Endothelial cell of umbilical vein (primary cell): Measurements from ENCODE around the gene CP. TPM values are rescaled to one million over a fixed set of nuclear protein-coding genes. Genes with fewer than 3 reads are reported as not detected.

Experiments
- BruUV-seq: library from RNA; stranded (reverse); fragments of 400-500 nt; replicated peaks from 2 replicates; lab custom pipeline; 2021; lab: Mats Ljungman, UMichigan
- CTCF ChIA-PET: fragments of 300-600, 350-600 bp; sonication (Branson Sonifier 250); formaldehyde crosslinking; loops from one replicate; lab custom pipeline; 2021; ENCODE audit warnings: antibody characterized with exemption, inconsistent platforms; lab: Charles Lee
- POLR2A ChIA-PET: fragments of 300-600, 350-600 bp; sonication (Branson Sonifier 250); formaldehyde crosslinking; loops from one replicate; lab custom pipeline; 2021; ENCODE audit warnings: antibody characterized with exemption, inconsistent platforms; lab: Charles Lee
- DNase-seq: peaks from one replicate; pipeline ENCODE4 v3.0.0-alpha.2; 2011; ENCODE audit warnings: low read depth, low spot score
- FAIRE-seq: peaks from 2 replicates; lab custom pipeline; 2011; peaks lifted over from hg19 to GRCh38; lab: Jason Lieb, UNC
- H2AFZ ChIP-seq: 2 replicates; pipeline ENCODE4 v1.6.0; 2012; ENCODE audit warnings: low read depth, low read length, control low read depth, inconsistent platforms
- H3K27ac ChIP-seq: 2 replicates; pipeline ENCODE4 v1.5.1; 2011; ENCODE audit warnings: low read depth, mild to moderate bottlenecking, control low read depth, low read length, moderate library complexity; ENCODE audit not compliant: insufficient read depth
- H3K27me3 ChIP-seq, 2 experiments: 2 replicates each; pipeline versions ENCODE4 v1.6.0 to v1.6.1; 2011; ENCODE audit warnings: low read length in 2 of 2, mixed read lengths in 1 of 2; ENCODE audit not compliant: control insufficient read depth in 2 of 2, insufficient read depth in 2 of 2
- H3K36me3 ChIP-seq, 2 experiments: 2 replicates in 1 of 2; 3 replicates in 1 of 2; pipeline ENCODE4 v1.5.1; 2011; ENCODE audit warnings: low read length in 2 of 2, mild to moderate bottlenecking in 1 of 2, moderate library complexity in 1 of 2; ENCODE audit not compliant: control insufficient read depth in 2 of 2, insufficient read depth in 2 of 2; ENCODE audit errors: extremely low read depth in 1 of 2
- H3K4me1 ChIP-seq: 3 replicates; pipeline ENCODE4 v1.5.1; 2011; ENCODE audit warnings: mild to moderate bottlenecking, low read length; ENCODE audit not compliant: control insufficient read depth, insufficient read depth; ENCODE audit errors: extremely low read depth
- H3K4me2 ChIP-seq: 2 replicates; pipeline ENCODE4 v1.6.1; 2011; ENCODE audit warnings: low read length, control low read depth, mixed read lengths; ENCODE audit not compliant: insufficient read depth
- H3K4me3 ChIP-seq, 3 experiments: fragments of 200-600 bp in 1 of 3; sonication (generic), shearing (Covaris generic) in 1 of 3; replicated peaks in 1 of 3; 2 replicates each; pipeline ENCODE4 v1.5.1; 2011 to 2016; ENCODE audit warnings: control low read depth in 3 of 3, low read length in 3 of 3, mild to moderate bottlenecking in 2 of 3, inconsistent platforms in 1 of 3, low read depth in 1 of 3, moderate library complexity in 1 of 3; ENCODE audit not compliant: insufficient read depth in 1 of 3
- H3K79me2 ChIP-seq: 2 replicates; pipeline ENCODE4 v1.6.0; 2012; ENCODE audit warnings: low read length, inconsistent platforms; ENCODE audit not compliant: control insufficient read depth, insufficient read depth
- H3K9ac ChIP-seq: replicated peaks from 2 replicates; pipeline ENCODE3; 2011; ENCODE audit warnings: low read length, control low read depth; ENCODE audit not compliant: insufficient read depth; ENCODE audit errors: extremely low read depth
- H3K9me1 ChIP-seq: replicated peaks from 3 replicates; pipeline ENCODE4 v1.6.0; 2011; ENCODE audit warnings: mild to moderate bottlenecking, low read length; ENCODE audit not compliant: control insufficient read depth, insufficient read depth; ENCODE audit errors: extremely low read depth
- H3K9me3 ChIP-seq: replicated peaks from 2 replicates; pipeline ENCODE4 v1.5.1; 2012; ENCODE audit warnings: low read length, inconsistent platforms; ENCODE audit not compliant: control insufficient read depth, insufficient read depth
- H4K20me1 ChIP-seq: replicated peaks from 2 replicates; pipeline ENCODE3; 2011; ENCODE audit warnings: mild to moderate bottlenecking, low read length; ENCODE audit not compliant: control insufficient read depth, insufficient read depth; ENCODE audit errors: extremely low read depth
- FOS ChIP-seq: IDR thresholded peaks from 2 replicates; pipeline ENCODE4 v1.6.1; 2011; ENCODE audit warnings: mild to moderate bottlenecking, low read length, moderate library complexity, borderline replicate concordance; ENCODE audit not compliant: insufficient read depth
- JUN ChIP-seq: IDR thresholded peaks from 2 replicates; pipeline ENCODE4 v1.6.1; 2011; ENCODE audit warnings: borderline replicate concordance, low read depth; ENCODE audit not compliant: insufficient read length, insufficient read depth
- POLR2AphosphoS5 ChIP-seq: IDR thresholded peaks from 2 replicates; pipeline ENCODE4 v1.6.1; 2012; ENCODE audit warnings: low read depth, mild to moderate bottlenecking, control low read depth, low read length, moderate library complexity; ENCODE audit not compliant: insufficient read depth
- dilution Hi-C: fragments of 300-500 bp; cut with MboI; formaldehyde crosslinking; loops from one replicate; pipeline ENCODE4 v1.15.0; 2019; ENCODE audit warnings: low sequenced_read_pairs; ENCODE audit not compliant: extremely low pct_ligation_motif_present
- intact Hi-C: fragments of 100-400 bp; cut with micrococcal nuclease; formaldehyde crosslinking; loops from one replicate; pipeline ENCODE4 v1.10.0; 2022
- polyA plus RNA-seq, 4 experiments: library from polyadenylated mRNA; depleted of rRNA in 3 of 4; stranded (reverse) in 3 of 4; unstranded in 1 of 4; fragments of >200 nt; gene quantifications; 2 replicates each; pipeline versions ENCODE4 v1.2.1 to v1.2.3, GENCODE V29; 2011 to 2012; ENCODE audit warnings: missing spikeins in 1 of 4
- total RNA-seq: library from RNA; stranded (reverse); gene quantifications from 2 replicates; pipeline ENCODE4 v1.2.3, GENCODE V29; 2021
- TF ChIP-seq, protein P1 (sequence below), 2 donors: IDR thresholded peaks; 1 replicate in 1 of 2; 2 replicates in 1 of 2; pipeline ENCODE4 v1.5.1; 2011; ENCODE audit warnings: low read length in 2 of 2, mild to moderate bottlenecking in 2 of 2, moderate library complexity in 2 of 2, control low read depth in 1 of 2, inconsistent platforms in 1 of 2, low read depth in 1 of 2; ENCODE audit not compliant: insufficient read depth in 1 of 2; ENCODE audit errors: extremely low read depth in 1 of 2

Gene CP
- total and polyA plus RNA-seq, 2 donors (not counting 3 experiments of a cell fraction or from before 2014, with no cell fraction given): not detected

GRCh38 chr3:149247008-149247710 lies 25.5 kb upstream of the CP start:
- Histone ChIP-seq H3K4me1 (peaks cover 20% of the 10 kb centered on the region), H3K9me3 (no peaks in the 10 kb centered on the region), H3K4me3 (peak overlapping the region in 1 of 3 experiments; percentile 10), H3K36me3 (no peaks in the 10 kb centered on the region), H3K4me2 (peak overlapping the region; percentile 60), H4K20me1 (no peaks in the 10 kb centered on the region), H3K79me2 (no peaks in the 10 kb centered on the region), H3K9me1 (no peaks in the 10 kb centered on the region), H2AFZ (no peak overlapping the region), H3K27me3 (no peaks in the 10 kb centered on the region), H3K9ac (no peak overlapping the region), H3K27ac (no peak overlapping the region)
- dilution Hi-C loops: no loop called here
- DNase-seq: peak; percentile 55
- POLR2A ChIA-PET: no interaction called here
- CTCF ChIA-PET: no interaction called here
- BruUV-seq: no TSS peak
- intact Hi-C loops: no loop called here
- TF ChIP-seq JUN (peak; percentile 61), POLR2AphosphoS5 (no peak), FOS (peak; percentile 66)
- TF ChIP-seq, protein P1, sequence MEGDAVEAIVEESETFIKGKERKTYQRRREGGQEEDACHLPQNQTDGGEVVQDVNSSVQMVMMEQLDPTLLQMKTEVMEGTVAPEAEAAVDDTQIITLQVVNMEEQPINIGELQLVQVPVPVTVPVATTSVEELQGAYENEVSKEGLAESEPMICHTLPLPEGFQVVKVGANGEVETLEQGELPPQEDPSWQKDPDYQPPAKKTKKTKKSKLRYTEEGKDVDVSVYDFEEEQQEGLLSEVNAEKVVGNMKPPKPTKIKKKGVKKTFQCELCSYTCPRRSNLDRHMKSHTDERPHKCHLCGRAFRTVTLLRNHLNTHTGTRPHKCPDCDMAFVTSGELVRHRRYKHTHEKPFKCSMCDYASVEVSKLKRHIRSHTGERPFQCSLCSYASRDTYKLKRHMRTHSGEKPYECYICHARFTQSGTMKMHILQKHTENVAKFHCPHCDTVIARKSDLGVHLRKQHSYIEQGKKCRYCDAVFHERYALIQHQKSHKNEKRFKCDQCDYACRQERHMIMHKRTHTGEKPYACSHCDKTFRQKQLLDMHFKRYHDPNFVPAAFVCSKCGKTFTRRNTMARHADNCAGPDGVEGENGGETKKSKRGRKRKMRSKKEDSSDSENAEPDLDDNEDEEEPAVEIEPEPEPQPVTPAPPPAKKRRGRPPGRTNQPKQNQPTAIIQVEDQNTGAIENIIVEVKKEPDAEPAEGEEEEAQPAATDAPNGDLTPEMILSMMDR (IDR thresholded peaks at IDR 0.05; ENCODE audit: extremely low read depth in 1 of 2, insufficient read depth in 1 of 2, low read depth in 1 of 2, low read length in 2 of 2): no peak
- FAIRE-seq: peak; percentile 40
